Stimulated activated effector memory CD8-positive, alpha-beta T cell treated with anti-CD3 and anti-CD28 coated beads, Interleukin-12 subunit alpha, Interleukin-12 subunit beta, amount 100 ng/mL, for 72 hours (primary cell): Measurements from ENCODE around the gene SYTL3.

ENCODE experiments used
- ATAC-seq: fragments of 150-1000 bp; cut with Tn5 transposase; 2 replicates; pipeline ENCODE4 v1.10.0; 2021
- DNase-seq, 2 donors: peaks; one replicate each; pipeline ENCODE4 v3.0.0; 2021 to 2022; ENCODE audit warnings: low spot score in 2 of 2
- H3K27ac Mint-ChIP-seq: one replicate; pipeline ENCODE4 v1.8.0; 2022; ENCODE audit warnings: mild to moderate bottlenecking, mixed read lengths
- H3K36me3 Mint-ChIP-seq: one replicate; pipeline ENCODE4 v1.8.0; 2022; ENCODE audit warnings: mild to moderate bottlenecking, mixed read lengths
- H3K4me1 Mint-ChIP-seq: one replicate; pipeline ENCODE4 v1.8.0; 2022; ENCODE audit warnings: mixed read lengths
- H3K4me3 Mint-ChIP-seq: one replicate; pipeline ENCODE4 v1.8.0; 2022; ENCODE audit warnings: mild to moderate bottlenecking, mixed read lengths
- H3K9me3 Mint-ChIP-seq: one replicate; pipeline ENCODE4 v1.8.0; 2022; ENCODE audit warnings: mixed read lengths

The SYTL3 gene

GRCh38 chr6:158725704-158726103 is 75.8 kb downstream of the SYTL3 start:
- no peak overlapping the region for H3K27ac Mint-ChIP-seq
- ATAC-seq (no peak), DNase-seq (no peak)
- H3K4me1 Mint-ChIP-seq: peaks cover 19% of the 10 kb centered on the region
- H3K36me3 Mint-ChIP-seq: peaks cover 100% of the 10 kb centered on the region
- H3K9me3 Mint-ChIP-seq: no peaks in the 10 kb centered on the region
- H3K4me3 Mint-ChIP-seq: no peak overlapping the region

GRCh38 chr6:158729906-158730540 is 80.2 kb downstream of the SYTL3 start:
- H3K27ac Mint-ChIP-seq: no peak overlapping the region
- ATAC-seq: no peak
- no peaks in the 10 kb centered on the region for H3K9me3 Mint-ChIP-seq
- H3K36me3 Mint-ChIP-seq: peaks cover 100% of the 10 kb centered on the region
- DNase-seq: no peak
- no peak overlapping the region for H3K4me3 Mint-ChIP-seq
- H3K4me1 Mint-ChIP-seq: peaks cover 14% of the 10 kb centered on the region

DNA sequence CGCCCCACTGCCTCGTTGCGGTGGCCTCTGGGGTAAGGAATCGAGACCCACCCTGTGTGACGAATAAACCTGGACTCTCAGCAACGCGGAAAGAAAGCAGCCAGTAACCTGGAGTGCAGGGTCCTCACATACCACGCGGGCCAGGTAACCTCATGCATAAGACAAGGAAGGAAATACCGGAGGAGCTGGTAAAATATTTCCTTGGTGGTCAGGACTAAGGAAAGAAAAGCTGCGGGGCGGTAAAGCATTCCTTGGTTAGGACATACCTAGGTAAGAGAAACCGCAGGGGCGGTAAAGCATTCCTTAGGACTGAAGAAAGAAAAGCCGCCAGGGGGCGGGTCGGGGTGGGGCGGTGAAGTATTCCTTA is 80.7 kb downstream of the SYTL3 start:
- ATAC-seq (no peak), DNase-seq (no peak)
- Mint-ChIP-seq H3K4me3 (no peak overlapping the region), H3K4me1 (peaks cover 19% of the 10 kb centered on the region), H3K27ac (no peak overlapping the region), H3K36me3 (peaks cover 100% of the 10 kb centered on the region), H3K9me3 (no peaks in the 10 kb centered on the region)

DNA sequence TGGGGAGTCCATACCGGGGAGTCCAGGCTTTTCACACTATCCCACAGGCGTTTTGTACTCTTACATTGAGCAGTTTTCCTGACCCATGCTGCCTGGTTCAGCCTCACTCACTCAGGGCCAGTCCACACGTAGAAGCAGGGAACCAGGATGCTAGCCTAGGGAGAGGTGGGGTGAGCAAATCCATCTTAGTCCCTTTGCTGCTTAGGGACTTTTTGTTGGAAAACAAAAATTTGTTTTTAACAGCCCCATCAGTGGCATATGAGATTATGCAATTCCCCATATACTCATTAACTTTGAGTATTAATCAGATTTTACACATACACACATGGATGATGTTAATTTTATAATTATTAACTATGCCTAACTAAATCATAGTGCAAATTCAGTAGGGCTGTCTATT is 85.2 kb downstream of the SYTL3 start:
- peaks cover 100% of the 10 kb centered on the region for H3K36me3 Mint-ChIP-seq
- peaks cover 10% of the 10 kb centered on the region for H3K9me3 Mint-ChIP-seq
- ATAC-seq (peak; percentile 21), DNase-seq (no peak)
- no peak overlapping the region for H3K4me3 Mint-ChIP-seq
- peaks cover 36% of the 10 kb centered on the region for H3K4me1 Mint-ChIP-seq
- H3K27ac Mint-ChIP-seq: peak overlapping the region; percentile 85

DNA sequence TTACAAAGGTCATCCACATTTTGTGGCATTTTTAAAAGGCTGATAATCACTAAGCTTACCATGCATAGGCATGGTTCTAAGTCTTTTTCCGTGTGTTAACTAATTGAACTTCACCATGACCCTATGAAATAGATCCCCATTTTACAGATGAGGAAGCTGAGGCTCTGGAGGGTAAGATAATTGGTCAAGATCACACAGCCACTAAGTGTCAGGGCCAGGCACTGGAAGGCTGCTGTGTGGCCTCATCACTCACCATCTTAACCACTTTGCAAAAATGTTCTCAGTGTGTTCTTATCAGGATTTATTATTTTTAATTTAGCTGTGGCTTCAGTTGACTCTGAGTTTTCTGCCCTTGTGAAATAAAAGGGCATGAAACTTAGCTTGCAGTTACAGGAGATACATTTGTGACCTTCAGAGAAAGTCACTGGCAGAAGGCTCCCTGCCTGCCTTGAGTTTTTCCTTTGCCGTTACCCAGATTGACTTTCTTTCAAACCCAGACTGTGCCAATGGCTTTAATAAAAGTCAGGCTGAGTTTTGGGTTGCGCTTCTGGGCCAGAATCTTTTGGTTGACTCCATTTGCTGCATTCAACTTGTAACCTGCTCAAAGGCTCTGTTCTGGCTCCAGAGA is 87.3 kb downstream of the SYTL3 start:
- Mint-ChIP-seq H3K4me3 (no peak overlapping the region), H3K9me3 (peaks cover 10% of the 10 kb centered on the region), H3K27ac (peak overlapping the region; percentile 65), H3K36me3 (peaks cover 100% of the 10 kb centered on the region), H3K4me1 (peaks cover 31% of the 10 kb centered on the region)
- no peak for ATAC-seq
- DNase-seq: no peak

GRCh38 chr6:158737710-158738615 is 88.1 kb downstream of the SYTL3 start:
- H3K9me3 Mint-ChIP-seq: peaks cover 10% of the 10 kb centered on the region
- H3K4me3 Mint-ChIP-seq: no peak overlapping the region
- peaks cover 100% of the 10 kb centered on the region for H3K36me3 Mint-ChIP-seq
- H3K27ac Mint-ChIP-seq: peak overlapping the region; percentile 56
- peak; percentile 63 for ATAC-seq
- no peak for DNase-seq
- peaks cover 31% of the 10 kb centered on the region for H3K4me1 Mint-ChIP-seq

- H3K9me3 Mint-ChIP-seq: peaks cover 10% of the 10 kb centered on the region
- H3K36me3 Mint-ChIP-seq: peaks cover 100% of the 10 kb centered on the region
- DNase-seq (no peak), ATAC-seq (no peak)
- H3K4me3 Mint-ChIP-seq: no peak overlapping the region
- peaks cover 25% of the 10 kb centered on the region for H3K4me1 Mint-ChIP-seq
- H3K27ac Mint-ChIP-seq: peak overlapping the region; percentile 1
Observed at GRCh38 chr6:158739673-158740072, 89.8 kb downstream of the SYTL3 start.

- Mint-ChIP-seq H3K4me1 (peaks cover 10% of the 10 kb centered on the region), H3K27ac (peak overlapping the region; percentile 69), H3K36me3 (peaks cover 100% of the 10 kb centered on the region), H3K4me3 (no peak overlapping the region), H3K9me3 (peaks cover 9% of the 10 kb centered on the region)
- ATAC-seq (no peak), DNase-seq (no peak)
Observed at GRCh38 chr6:158743033-158743651, 93.3 kb downstream of the SYTL3 start.

DNA sequence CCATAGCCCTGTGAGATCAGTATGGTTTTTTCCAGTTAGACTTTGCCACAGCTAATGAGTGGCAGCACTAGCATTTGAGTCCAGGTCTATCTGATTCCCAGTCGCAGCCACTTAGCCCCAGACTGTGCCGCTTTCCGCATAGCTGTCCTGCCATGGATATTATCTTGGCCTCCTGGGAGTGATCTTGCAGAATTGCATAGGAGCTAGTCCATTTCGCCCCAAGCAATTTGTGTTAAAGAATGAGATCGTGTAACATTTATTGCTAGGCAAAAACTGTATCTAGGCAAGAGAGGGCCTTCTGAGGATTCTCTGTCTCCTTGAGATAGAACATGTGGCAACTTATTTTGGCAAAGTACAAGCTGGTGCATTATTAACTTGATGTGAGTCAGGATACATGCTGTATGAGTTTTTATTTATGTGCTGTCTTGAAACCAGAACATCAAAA is 95.2 kb downstream of the SYTL3 start:
- ATAC-seq (no peak), DNase-seq (no peak)
- Mint-ChIP-seq H3K9me3 (no peaks in the 10 kb centered on the region), H3K4me3 (no peak overlapping the region), H3K4me1 (no peaks in the 10 kb centered on the region), H3K36me3 (peaks cover 100% of the 10 kb centered on the region), H3K27ac (no peak overlapping the region)

DNA sequence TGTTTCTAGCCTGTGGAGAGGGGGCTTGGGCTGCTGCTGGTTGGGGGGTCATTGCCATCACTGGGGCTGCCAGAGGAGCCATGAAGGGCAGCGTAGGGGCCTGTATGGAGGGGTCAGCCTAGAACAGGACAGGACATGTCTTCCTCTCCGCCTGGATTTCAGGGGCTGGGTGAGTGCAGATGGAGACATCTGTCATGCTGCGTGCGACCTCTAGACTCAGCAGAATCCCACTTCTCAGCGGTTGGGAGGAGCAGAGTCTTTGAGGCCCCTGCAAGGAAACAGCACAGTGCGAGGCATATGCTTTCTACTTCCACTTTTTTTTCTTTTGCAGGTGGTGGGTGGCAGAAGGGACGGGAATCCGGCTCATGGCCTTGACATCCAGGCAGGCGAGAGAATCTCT is 101.4 kb downstream of the SYTL3 start:
- H3K9me3 Mint-ChIP-seq: no peaks in the 10 kb centered on the region
- no peak for DNase-seq
- H3K27ac Mint-ChIP-seq: no peak overlapping the region
- H3K36me3 Mint-ChIP-seq: peaks cover 100% of the 10 kb centered on the region
- H3K4me1 Mint-ChIP-seq: no peaks in the 10 kb centered on the region
- no peak for ATAC-seq
- H3K4me3 Mint-ChIP-seq: no peak overlapping the region

GRCh38 chr6:158751921-158752320 is 102.1 kb downstream of the SYTL3 start:
- Mint-ChIP-seq H3K4me1 (no peaks in the 10 kb centered on the region), H3K27ac (no peak overlapping the region), H3K4me3 (no peak overlapping the region), H3K36me3 (peaks cover 100% of the 10 kb centered on the region), H3K9me3 (no peaks in the 10 kb centered on the region)
- DNase-seq (no peak), ATAC-seq (no peak)

DNA sequence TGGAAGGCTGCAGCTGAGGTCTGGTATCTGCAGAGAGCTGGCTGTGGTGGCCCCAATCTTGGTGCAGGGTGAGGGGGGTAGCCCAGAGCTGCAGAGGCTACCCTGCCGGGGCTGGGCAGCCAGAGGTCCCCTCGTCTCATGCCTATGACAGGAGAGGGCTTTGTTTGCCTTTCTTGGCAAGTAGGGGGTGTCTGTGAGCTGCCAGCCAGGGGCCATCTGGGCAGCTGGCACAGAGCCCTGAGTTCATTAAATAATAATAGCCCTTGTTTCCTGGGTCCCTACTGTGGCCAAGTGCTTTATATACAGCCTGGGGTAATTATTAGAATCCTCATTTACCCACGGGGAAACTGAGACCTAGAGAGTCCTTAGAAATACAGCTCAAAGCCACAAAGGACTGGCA is 102.8 kb downstream of the SYTL3 start:
- H3K36me3 Mint-ChIP-seq: peaks cover 100% of the 10 kb centered on the region
- DNase-seq: no peak
- no peaks in the 10 kb centered on the region for H3K9me3 Mint-ChIP-seq
- H3K4me1 Mint-ChIP-seq: no peaks in the 10 kb centered on the region
- no peak overlapping the region for H3K4me3 Mint-ChIP-seq
- H3K27ac Mint-ChIP-seq: no peak overlapping the region
- ATAC-seq: no peak

GRCh38 chr6:158753811-158754210 is 104.0 kb downstream of the SYTL3 start:
- no peak for ATAC-seq
- no peak for DNase-seq
- Mint-ChIP-seq H3K4me3 (no peak overlapping the region), H3K9me3 (no peaks in the 10 kb centered on the region), H3K36me3 (peaks cover 100% of the 10 kb centered on the region), H3K4me1 (no peaks in the 10 kb centered on the region), H3K27ac (no peak overlapping the region)

GRCh38 chr6:158754738-158755137 is 104.9 kb downstream of the SYTL3 start:
- ATAC-seq: no peak
- Mint-ChIP-seq H3K27ac (peak overlapping the region; percentile 74), H3K4me1 (no peaks in the 10 kb centered on the region), H3K4me3 (no peak overlapping the region), H3K36me3 (peaks cover 100% of the 10 kb centered on the region), H3K9me3 (no peaks in the 10 kb centered on the region)
- no peak for DNase-seq

DNA sequence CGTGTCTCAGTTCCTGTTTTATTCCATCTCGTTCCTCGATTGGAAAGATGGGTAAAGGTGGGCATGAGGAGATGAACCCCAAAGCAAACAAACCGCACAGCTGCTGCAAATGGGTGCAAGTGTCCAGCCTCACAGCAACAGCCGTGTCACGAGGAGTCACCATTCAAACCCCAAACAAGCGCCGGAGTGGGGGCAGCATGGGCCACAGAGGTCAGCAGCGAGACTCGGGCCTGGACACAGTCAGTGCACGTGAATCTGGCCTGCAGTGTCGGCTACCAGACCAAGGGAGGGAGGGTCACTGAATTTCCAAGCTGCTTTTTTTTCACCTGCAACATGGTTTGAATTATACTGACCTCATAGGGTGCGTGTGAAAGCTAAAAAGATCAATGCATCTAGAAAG is 105.8 kb downstream of the SYTL3 start:
- Mint-ChIP-seq H3K27ac (peak overlapping the region; percentile 74), H3K4me3 (no peak overlapping the region), H3K9me3 (no peaks in the 10 kb centered on the region), H3K36me3 (peaks cover 100% of the 10 kb centered on the region), H3K4me1 (no peaks in the 10 kb centered on the region)
- DNase-seq: no peak
- ATAC-seq: no peak
